HG03025 (cell line): Measurements from ENCODE around the gene TEAD1.

Experiments used
- ATAC-seq: cut with Tn5 transposase; IDR thresholded peaks from one replicate; pipeline ENCODE4 v1.9.1; 2021; ENCODE audit warnings: mild to moderate bottlenecking, moderate library complexity; ENCODE audit not compliant: unreplicated experiment, low FRiP score

TEAD1 gene

GRCh38 chr11:12673924-12674570 is at the start of gene TEAD1:
Gene TEAD1, plus strand, starts transcription at chr11:12674421.
- peak; percentile 61 for ATAC-seq

GRCh38 chr11:12624595-12624994 is 49.6 kb upstream of the TEAD1 start:
- ATAC-seq, result no peak

- ATAC-seq, result no peak
Observed at GRCh38 chr11:12625438-12626071, 48.7 kb upstream of the TEAD1 start.

GRCh38 chr11:12626616-12627015 is 47.6 kb upstream of the TEAD1 start:
- ATAC-seq, result no peak

- no peak for ATAC-seq
Observed at GRCh38 chr11:12628314-12628713, 45.9 kb upstream of the TEAD1 start.

GRCh38 chr11:12629601-12630313 is 44.5 kb upstream of the TEAD1 start:
- ATAC-seq, result no peak

- no peak for ATAC-seq
Observed at GRCh38 chr11:12631651-12632050, 42.6 kb upstream of the TEAD1 start.

- no peak for ATAC-seq
Observed at GRCh38 chr11:12634329-12634728, 39.9 kb upstream of the TEAD1 start.

- no peak for ATAC-seq
Observed at GRCh38 chr11:12636871-12637410, 37.3 kb upstream of the TEAD1 start.

- no peak for ATAC-seq
Observed at GRCh38 chr11:12639388-12639787, 34.8 kb upstream of the TEAD1 start.

- ATAC-seq, result no peak
Observed at GRCh38 chr11:12640355-12640754, 33.9 kb upstream of the TEAD1 start.

GRCh38 chr11:12640926-12641849 is 33.0 kb upstream of the TEAD1 start:
- ATAC-seq, result no peak

GRCh38 chr11:12642040-12642439 is 32.2 kb upstream of the TEAD1 start:
- no peak for ATAC-seq

GRCh38 chr11:12642806-12643428 is 31.3 kb upstream of the TEAD1 start:
- ATAC-seq, result no peak

- ATAC-seq, result no peak
Observed at GRCh38 chr11:12646478-12646877, 27.7 kb upstream of the TEAD1 start.

GRCh38 chr11:12653729-12654128 is 20.5 kb upstream of the TEAD1 start:
- ATAC-seq, result no peak

- no peak for ATAC-seq
Observed at GRCh38 chr11:12655842-12656241, 18.4 kb upstream of the TEAD1 start.

- ATAC-seq, result no peak
Observed at GRCh38 chr11:12657336-12657735, 16.9 kb upstream of the TEAD1 start.

GRCh38 chr11:12657981-12658380 is 16.2 kb upstream of the TEAD1 start:
- ATAC-seq, result no peak

- ATAC-seq, result no peak
Observed at GRCh38 chr11:12662101-12662689, 12.0 kb upstream of the TEAD1 start.
